Measurements from ENCODE around the gene ZBTB26.

The ZBTB26 gene, protein sequence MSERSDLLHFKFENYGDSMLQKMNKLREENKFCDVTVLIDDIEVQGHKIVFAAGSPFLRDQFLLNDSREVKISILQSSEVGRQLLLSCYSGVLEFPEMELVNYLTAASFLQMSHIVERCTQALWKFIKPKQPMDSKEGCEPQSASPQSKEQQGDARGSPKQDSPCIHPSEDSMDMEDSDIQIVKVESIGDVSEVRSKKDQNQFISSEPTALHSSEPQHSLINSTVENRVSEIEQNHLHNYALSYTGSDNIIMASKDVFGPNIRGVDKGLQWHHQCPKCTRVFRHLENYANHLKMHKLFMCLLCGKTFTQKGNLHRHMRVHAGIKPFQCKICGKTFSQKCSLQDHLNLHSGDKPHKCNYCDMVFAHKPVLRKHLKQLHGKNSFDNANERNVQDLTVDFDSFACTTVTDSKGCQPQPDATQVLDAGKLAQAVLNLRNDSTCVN

DNA sequence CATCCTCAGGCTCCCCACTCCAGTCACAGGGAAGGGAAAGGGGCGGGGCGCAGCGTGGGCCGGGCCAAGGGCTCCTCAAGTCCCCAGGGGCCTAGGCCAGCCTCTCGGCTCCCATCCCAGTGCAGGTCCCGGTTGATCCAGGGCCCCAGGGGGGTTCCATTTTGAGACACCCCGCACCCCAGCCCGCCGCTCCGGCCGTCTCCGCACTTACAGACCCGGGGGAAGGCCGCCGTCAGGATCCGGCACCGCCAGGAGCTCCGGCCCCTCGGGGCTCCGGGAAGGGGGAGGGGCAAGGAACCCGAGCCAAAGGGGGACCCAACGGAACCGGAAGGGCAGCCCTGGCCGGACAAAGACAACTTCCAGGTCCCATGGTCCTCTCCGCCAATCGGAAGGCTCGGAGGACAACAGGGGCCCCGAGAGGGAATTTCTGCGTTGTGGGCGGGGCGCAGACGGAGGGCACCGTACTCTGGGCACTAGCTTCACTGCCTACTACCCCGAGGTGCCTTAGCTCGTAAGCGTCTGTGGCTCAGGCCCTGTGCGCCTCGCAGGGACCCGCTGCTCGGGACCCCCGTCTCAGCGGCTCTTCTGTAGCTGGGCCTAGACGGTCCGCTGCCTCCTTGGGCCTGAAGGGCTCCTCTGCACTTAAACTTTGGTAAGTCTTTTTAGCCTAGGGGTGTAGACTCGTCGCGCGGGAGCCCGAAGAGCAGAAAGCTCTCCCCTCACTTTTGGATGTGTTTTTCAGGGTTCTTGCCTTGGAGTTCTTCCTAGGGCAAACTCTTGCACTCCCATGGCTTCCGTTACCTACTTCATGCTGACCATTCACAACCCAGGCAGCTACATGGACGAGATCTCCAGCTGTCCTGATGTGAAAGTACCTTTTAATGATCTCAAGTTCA, at the start of gene ZBTB26:
TSS of gene ZBTB26 (minus strand) at position 287 of the 896 bp plus-strand sequence. CDS start 11,578 bp downstream, outside the sequence.
- DNase-seq (ENCODE audit: extremely low read depth in 1 of 2, low read depth in 1 of 2) = peak; percentile 75 to 78

DNA sequence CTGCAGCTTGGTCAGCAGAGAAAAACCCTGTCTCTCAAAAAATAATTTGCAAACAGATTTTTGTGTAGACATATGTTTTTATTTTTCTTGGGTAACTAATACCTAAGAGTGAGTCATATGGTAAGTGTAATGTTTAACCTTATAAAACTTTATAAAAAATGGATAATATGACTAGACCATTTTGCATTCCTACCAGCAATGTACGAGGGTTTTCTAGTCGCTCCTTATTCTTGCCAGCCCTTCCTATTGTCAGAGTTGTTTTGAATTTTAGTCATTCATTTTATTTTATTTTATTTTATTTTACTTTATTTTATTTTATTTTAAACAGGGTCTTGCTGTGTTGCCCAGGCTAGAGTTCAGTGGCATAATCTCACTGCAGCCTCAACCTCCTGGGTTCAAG, 47.3 kb upstream of the ZBTB26 start:
- DNase-seq (ENCODE audit: extremely low read depth in 1 of 2, low read depth in 1 of 2) = no peak

DNA sequence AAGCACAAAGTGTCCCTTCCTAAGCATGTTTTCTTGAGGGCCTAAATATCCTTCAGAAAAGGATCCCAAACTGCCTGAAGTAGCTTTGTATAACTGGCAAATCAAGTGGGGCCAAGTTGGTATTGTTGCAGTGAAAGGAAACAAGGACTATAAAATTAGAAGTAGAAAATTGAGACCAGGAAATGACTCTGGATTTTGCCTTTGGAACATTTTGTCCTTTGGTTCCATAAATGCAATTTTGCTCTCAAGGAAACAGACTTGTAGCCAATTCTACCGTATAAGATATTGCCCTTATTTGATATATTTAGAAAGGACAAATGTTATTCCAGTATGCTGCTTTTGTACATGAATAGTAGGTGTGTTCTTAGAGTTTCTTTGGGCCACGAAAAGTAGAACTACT, 43.9 kb upstream of the ZBTB26 start:
- DNase-seq (ENCODE audit: extremely low read depth in 1 of 2, low read depth in 1 of 2) = no peak

DNA sequence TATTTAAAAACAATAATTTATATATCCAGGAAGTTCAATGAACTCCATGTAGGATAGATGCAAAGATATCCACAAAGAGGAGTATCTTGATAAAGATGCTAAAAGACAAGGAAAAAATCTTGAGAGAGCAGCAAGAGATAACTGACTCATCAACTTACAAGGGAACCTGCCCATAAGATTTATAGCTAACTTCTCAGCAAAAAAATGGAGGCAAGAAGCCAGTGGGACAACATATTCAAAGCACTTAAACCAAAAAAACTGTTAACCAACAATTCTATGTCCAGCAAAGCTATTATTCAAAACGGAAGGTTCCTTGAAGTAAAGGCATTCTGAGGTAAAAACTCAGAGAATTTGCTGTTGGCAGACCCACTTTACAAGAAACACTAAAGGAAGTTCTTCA, 29.8 kb upstream of the ZBTB26 start:
- DNase-seq (ENCODE audit: extremely low read depth in 1 of 2, low read depth in 1 of 2) = no peak

DNA sequence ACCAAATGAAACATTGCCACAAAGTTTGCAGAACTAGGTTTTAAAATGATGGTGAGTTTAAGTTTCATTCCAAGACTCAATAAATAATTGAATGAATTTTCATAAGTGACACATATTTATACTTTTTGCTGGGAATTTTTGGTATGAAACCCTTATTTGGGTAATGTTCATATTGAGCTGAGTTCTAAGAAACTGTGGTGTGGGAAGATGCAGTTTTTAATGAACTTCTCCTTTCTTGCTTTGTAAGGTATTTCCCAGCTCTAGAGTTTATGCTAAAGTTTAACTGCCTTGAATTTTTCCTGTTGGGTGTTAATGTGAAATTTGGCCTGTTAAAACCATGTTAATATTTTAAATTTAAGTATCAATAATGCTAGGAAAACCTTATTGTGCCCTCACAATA, 24.6 kb upstream of the ZBTB26 start:
- no peak for DNase-seq (ENCODE audit: extremely low read depth in 1 of 2, low read depth in 1 of 2)

DNA sequence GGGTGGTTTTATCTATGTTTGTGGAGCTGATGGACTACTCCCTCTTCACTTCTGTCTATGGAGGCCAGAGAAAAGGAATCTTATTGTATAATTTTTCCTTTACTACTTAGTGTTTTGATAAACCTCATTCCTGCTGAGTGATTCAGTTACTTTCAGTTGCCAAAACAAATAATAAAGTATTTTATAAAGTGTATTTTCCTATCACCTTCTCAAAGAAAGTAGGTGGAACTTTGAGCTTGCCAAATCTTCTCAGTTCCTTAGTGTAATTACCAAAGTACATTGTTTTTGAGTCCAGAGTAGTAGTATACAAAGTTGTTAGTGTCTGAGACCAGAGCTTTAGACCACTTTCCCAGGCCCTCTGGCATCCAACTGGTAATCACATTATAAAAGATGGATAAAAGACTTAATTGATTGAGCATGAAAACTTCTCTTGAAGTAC, 23.0 kb upstream of the ZBTB26 start:
- no peak for DNase-seq (ENCODE audit: extremely low read depth in 1 of 2, low read depth in 1 of 2)

DNA sequence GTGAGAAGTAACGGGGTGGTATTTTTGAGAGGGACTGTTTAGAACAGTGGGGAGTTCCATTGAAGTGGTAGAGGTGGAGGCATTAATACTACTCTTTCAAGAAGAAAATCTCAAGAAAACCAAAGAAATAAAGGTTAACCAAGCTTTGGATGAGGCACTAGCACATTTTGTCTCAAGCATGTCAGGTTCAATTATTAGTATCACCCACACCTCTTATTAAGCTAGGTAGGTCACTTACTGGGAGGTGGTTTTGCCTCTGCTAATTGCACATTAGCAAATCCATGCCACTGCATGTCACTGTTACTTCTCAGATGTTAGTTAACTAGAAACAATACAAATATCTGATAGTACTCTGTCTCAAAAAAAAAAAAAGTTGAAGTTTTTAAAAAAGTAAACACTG, 19.7 kb upstream of the ZBTB26 start:
- no peak for DNase-seq (ENCODE audit: extremely low read depth in 1 of 2, low read depth in 1 of 2)

DNA sequence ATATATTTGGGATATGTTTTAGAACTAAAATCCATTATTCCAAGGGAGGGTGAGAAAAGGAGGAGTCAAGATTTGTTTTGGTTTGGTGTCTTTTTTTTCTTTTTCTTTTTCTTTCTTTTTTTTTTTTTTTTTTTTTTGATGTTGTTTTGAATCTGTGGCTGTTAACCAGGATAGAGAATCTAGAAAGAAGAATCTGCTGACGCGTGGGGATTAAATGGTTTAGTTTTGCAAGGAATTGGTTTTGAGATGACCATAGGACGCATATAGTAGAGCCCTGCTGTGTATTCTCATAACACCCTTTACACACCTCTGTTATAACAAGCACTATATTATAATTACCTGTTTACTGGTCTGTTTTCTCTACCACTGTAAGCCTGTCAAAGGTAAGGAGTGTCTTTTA, 19.0 kb upstream of the ZBTB26 start:
- DNase-seq (ENCODE audit: extremely low read depth in 1 of 2, low read depth in 1 of 2) = no peak

DNA sequence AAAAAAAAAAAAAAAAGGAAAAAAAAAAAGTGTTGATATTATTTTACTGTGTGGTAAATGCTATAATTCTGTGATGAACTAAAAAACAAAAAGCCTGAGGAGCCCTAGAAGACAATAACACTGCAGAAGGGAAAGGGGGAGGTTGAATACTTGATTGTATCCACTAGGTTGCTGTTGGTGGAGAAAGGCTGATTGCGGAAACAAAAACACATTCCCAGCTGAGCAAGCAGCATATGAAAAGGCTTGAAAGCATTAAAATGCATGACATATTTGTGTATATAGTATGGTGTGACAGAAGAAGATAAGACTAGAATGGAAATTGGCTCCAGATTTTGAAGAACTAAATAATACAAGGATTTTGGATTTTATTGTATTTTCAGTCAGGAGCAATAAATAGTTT, 18.4 kb upstream of the ZBTB26 start:
- DNase-seq (ENCODE audit: extremely low read depth in 1 of 2, low read depth in 1 of 2) = no peak

DNA sequence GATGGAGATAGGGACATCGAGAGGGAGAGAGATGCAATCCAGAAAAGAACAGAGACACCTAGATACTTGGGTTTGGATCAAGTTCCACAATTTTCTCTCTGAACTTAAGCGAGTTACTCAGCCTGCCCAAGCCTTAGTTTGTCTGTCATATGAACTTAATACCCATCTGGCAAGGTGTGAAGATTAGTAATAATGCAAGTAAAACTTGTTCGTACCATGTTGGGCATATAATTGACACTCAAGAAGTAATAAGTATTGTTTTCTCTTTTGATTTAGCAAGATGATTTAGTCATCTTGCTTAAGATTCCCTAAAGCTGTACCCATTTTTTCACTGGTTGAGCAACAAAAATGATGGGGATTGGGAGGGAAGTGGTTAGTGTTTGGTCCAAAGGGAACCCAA, 17.0 kb upstream of the ZBTB26 start:
- no peak for DNase-seq (ENCODE audit: extremely low read depth in 1 of 2, low read depth in 1 of 2)

DNA sequence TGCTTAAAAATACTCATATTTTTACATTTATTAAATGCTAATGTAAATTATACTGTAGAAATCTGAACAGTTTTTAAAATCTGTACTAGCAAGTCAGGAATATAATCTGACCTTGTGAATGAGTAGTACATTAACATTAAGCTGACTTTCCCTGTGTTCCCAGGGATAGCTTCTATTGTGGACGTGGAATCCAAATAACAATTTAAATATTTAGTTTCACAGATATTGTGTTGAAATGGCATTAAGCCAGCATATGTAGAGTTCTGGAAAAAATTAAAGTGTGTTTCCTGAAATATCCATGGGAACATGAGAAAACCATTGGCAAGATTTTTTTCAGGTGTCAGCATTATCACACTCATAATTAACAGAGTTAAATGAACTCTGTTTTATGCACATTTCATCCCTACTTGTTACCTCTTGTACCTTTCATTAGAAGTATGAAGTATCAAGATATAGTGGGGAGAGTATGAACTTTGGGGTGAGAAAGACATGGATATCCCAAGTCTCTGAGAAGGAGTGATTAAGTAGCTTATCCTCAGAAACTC, 15.2 kb upstream of the ZBTB26 start:
- no peak for DNase-seq (ENCODE audit: extremely low read depth in 1 of 2, low read depth in 1 of 2)

DNA sequence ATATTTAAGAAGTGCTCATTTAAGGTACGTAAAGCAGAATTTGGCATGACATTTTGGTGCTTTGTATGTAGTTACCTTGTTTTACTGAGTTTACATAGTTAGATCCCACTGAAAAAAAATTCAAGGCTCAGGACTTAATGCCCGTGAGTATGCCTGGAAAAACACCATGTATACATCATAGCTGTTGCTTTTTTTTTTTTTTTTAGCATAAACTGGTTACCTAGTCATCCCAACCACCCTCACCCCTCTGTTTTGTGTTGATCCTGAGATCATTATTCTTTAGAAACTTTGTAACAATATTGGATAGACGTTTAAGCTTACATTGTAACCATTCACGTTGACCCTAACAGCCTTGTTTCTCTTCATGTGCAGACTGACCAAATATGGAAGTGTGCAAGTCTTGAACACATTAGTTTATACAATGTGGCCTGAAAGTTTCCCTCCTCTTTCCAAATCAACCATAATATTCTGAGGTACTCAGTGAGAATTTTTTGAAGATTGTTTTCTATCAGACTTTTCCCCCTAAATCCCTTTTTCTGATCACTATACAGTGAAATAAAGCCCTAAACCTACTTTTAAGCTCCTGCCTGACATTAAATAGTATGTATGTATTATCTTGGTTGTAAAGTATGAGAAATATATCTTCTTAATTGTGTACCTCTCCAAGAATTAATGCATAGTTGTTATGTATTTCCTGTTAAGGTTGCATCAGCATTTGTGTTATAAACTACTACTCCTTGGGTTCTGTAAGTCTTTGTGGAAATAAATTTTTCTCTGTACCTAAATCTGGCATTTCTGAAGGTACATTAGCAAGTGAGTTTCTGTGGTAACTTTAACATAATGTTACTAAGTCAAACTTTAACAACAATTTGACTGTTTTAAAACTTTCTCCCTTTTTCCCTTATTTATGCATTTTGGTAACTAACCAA, 13.9 kb upstream of the ZBTB26 start:
- DNase-seq (ENCODE audit: extremely low read depth in 1 of 2, low read depth in 1 of 2) = no peak

DNA sequence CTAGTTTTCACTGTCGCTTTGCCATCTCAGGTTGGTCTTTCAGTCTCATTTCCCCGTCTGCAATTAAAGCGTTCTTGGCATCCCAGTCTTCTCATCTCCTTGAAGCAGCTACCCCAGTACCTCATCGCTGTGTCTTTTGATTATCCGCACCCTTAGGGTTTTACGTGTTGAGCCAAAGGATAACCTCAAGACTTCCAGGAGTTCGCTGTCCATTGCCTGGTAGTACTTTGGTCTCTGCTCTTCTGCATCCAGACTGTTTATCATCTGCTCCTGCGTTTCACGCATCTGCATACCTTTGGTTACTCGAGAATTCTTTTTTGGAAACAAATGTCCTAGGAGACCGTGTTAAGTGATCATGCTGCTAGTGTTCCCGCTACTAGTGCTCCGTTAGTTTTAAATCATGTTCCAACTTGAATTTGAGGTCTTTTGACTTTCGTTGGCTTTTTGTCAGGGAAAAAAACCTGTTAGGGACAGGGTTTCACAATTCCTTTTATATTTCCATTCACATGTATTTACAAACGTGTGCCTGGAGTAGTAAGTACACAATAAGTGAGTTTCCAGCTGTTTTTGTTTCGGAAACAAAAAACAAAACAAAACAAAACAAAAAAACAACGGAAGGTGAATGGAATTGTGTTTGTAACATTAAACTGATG, 10.4 kb upstream of the ZBTB26 start:
- no peak for DNase-seq (ENCODE audit: extremely low read depth in 1 of 2, low read depth in 1 of 2)

DNA sequence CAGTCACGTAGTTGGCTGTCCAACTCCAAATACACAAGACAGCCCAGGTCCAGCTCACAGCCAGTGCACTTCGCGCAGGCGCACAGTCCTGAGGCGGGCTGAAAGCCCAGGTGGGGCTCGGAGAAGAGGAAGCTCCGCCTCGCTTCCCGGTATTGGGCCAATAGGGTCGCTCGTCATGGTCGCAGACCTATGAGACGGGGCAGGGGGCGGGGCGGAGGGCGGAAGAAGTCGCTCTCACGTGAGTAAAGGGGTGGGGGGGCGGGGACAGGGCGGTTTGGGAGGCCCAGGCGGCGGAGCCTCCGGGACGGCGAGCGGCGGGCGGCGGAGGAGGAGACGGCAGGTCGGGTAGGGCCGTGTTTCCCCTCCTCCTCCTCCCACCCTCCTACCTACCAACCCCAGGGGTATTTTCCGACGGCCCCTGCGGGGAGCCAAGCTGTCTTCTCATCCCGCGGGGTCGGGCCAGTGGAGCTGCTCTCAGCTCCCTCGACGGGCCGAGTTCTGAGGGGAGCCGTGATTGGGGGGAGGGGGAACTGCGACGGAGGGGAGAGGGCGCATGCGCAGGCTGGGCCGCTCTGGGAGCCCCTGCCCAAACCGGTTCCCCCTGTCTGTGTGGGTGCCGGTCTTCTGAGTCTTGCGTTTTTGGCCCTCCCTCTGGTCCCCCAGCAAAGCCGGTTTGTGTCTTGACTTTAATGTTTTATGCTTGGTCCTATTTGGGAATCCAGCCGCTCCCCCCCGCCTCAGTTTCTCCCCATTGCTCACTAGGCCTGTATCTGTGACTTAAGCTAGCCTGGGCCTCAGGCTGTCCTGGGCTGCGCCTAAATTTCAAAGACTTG, 9.7 kb upstream of the ZBTB26 start, which contains the start of gene RABGAP1:
TSS of gene RABGAP1 (plus strand) at position 272 of the 833 bp plus-strand sequence. CDS start 16,040 bp downstream, outside the sequence.
- peak; percentile 98 to 99 for DNase-seq (ENCODE audit: extremely low read depth in 1 of 2, low read depth in 1 of 2)

DNA sequence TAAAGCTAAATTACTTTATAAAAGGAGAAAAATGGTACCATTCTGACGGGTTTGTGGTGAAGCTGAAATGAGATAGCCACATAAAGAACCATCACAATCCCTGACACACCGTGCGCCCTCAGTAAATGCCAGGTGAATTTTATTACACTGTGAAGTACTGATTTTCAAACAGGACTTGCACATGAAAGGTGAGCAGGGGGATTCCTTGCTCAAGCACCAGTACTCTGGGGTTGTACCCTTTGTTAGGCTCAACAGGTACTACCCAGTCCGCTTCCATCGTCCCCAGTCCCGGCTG, 9.1 kb upstream of the ZBTB26 start:
- DNase-seq (ENCODE audit: extremely low read depth in 1 of 2, low read depth in 1 of 2) = no peak

DNA sequence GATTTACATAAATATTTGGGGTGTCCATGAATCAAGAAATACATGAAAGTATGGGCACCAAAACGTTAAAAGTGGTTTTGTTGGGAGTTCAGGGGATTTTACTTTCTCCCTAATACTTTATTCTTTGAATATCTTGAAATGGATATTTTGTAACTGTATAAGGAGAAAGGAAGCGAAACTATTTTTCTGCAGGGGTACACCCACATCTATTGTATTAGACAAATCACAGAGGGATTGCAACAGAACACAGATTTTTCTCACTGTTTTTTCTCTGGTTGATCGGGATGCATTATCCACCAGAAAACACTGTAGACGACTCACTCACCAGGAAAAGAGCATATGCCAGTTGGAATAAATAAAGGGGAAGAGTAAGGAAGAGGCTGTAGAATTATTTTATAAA, 8.3 kb upstream of the ZBTB26 start:
- no peak for DNase-seq (ENCODE audit: extremely low read depth in 1 of 2, low read depth in 1 of 2)

DNA sequence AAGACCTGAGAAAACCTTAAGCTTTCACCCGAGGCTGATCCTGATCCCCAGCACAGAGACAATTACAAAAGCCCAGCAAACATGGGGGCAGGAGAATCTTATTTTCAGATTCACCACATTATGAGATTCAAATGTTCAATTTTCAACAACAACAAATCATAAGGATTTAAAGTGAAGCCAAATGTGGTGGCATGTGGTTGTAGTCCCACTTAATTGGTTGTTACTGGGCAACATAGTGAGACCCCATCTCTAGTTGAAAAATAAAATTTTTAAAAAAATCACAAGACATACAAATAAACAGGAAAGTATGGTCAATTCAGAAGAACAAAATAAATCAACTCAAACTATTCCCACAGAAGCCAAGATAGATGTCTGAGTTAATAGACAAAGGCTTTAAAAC, 5.6 kb upstream of the ZBTB26 start:
- DNase-seq (ENCODE audit: extremely low read depth in 1 of 2, low read depth in 1 of 2) = no peak

DNA sequence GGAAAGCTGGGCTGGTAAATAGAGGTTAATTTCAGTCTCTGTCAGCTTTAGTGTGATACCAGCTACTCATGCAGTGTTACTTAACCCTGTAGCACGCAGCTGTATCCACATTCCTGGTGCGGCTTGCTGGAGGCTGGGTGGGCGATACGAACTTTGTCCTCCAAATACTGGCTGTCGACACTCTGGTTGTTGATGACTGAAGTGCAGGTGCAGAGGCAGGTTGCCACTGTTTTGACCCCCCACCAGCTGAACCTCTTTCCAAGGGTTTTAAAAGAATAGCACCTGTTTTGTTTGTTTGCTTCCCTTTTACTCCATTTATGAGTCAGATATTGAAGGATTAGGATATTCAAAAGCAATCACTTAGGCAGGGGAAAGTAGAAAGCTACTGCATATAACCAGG, 5.2 kb upstream of the ZBTB26 start:
- DNase-seq (ENCODE audit: extremely low read depth in 1 of 2, low read depth in 1 of 2) = no peak

DNA sequence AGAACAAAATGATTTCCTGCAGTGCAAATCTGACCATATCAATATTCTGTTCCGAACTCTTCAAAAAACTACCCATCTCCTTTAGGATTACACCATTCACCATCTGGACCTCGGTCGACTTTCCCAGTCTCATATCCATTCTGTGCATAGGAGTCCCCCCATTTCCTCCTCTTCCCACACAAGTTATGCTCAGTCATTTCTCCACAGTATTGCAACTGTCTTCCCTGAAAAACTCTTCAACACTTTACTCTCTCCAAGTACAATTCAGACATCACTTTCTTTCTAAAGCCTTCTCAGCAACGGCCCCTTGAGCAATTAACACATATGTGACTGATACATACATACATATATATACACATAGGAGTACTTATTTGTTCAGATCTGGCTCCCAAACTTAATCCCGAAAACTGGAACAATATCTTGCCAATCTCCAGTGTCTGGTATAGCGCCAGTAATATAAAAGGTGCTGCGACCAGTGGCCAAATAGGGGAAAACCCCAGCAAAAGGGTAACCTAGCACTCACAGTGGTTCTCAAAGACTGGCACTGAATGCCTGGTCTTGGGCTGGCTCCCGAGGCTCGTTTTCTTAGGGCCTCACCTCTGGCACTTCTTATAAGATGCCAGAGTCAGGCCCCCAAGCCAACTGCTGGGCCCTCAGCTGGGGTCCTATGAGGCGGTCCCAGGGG, 629 bp downstream of the ZBTB26 start:
- DNase-seq (ENCODE audit: extremely low read depth in 1 of 2, low read depth in 1 of 2) = no peak

Measured in activated CD8-positive, alpha-beta memory T cell treated with anti-CD3 and anti-CD28 coated beads for 1 hour (primary cell).